Ecto neural progenitor cell (in vitro differentiated cells): Measurements from ENCODE around the gene CARMIL1.

Source experiments
- DNase-seq: peaks from one replicate; pipeline ENCODE4 v3.0.0-alpha.2; 2018; ENCODE audit warnings: low spot score

The CARMIL1 gene

GRCh38 chr6:25336996-25337395 lies 57.8 kb downstream of the CARMIL1 start:
- no peak for DNase-seq

DNA sequence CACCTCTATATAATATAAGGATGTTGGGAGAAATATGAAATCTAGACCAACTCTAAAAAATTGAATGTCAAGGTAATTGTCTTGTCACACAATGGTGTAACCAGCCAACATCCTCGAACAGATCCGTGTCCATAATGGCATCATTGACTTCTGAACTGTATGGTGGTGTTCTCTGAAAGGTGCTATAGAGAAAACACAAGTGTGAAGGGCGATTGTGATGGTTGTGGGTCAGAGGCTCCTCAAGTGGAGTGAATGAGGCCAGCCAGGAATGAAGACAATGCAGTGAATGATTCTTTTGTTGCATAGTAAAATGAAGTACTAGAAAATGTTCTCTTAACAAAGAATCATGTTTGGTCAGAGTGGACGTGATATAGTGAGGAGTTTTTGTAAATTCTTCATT lies 58.3 kb downstream of the CARMIL1 start:
- DNase-seq: no peak

DNA sequence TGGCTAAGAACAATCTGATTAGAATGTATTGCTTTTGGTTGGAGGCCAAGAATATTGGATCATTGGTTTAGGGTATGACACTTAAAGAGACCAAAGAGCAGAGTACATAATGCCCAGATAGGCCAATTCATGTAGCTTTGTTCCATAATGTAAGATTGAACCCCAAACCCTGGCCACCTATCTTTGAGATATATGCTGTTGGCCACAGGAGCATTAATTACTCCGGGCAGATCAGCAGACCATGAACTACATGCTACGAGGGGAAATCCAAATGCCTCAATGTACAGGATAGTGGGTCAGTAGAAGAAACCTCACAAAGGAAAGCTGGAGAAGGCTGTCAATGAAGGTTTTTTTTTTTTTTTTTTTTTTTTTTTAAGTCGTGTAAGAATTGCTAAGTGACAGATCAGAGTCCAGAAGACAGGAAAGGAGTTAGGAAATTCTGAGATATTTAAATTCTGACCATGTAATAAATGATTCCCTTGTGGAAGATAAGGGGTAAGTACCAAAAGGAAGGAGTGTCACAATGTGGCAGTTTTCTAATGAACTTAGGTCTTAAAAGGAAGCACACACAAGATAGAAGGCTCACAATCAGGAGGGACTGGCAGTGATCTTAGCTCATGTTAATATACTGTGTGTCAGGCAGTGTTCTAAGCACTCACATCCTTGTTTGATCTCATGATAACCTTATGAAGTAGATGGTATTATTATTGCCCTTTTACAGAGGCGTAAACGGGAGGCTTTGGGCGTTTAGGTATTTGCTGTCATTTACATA lies 61.4 kb downstream of the CARMIL1 start:
- DNase-seq: no peak

DNA sequence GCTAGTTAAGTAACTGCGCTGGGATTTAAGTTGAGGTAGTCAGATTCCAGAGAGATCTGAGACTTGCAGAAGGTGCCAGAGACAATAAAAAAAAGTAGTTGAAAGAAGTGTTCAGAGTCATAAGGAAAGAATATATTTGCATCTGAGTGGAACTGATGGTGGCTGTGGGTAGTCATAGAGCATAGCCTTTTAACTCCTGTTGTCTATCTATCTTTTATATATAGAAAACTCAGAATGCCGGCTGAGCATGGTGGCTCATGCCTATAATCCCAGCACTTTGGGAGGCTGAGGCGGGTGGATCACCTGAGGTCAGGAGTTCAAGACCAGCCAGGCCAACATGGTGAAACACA lies 62.0 kb downstream of the CARMIL1 start:
- DNase-seq: no peak

- no peak for DNase-seq
Measured at GRCh38 chr6:25341923-25342619, 62.9 kb downstream of the CARMIL1 start.

DNA sequence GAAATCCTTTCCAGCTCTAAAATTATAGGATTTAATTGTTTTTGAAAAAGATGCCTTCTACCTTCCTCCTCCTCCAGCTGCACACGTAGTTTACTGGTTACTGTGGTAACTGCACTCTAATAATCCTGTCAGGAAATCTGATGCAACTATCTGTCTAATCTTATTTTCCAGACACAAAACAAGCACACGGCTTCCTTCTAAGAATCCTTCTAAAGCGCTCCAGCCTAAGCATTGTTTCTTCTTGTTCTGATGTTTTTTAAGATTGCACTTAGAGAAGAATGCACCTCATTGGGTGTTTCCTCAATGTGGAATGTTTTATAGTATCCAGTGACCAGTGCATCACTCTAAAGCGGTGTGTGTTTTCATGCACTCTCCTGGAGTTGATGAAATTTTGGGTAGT lies 63.6 kb downstream of the CARMIL1 start:
- DNase-seq: no peak

- DNase-seq: no peak
Measured at GRCh38 chr6:25343984-25344383, 64.8 kb downstream of the CARMIL1 start.

DNA sequence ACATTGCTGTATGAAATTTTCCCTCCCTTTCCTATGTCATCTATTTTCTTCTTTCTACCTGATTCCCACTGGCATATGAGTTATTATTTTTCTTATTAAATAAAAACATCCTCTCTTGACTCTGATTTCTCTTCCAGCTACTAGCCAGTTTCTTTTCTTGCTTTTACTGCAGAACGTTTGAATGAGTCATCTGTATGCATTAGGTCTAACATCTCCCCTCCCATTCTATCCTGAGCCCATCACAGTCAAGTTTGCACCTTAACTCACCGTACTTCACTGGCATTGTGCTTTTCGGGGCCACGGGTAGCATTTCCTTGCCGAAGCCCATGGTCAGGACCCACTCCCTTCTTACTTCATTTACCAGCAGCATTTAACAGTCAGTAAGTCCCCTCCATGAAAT lies 65.7 kb downstream of the CARMIL1 start:
- DNase-seq: no peak

GRCh38 chr6:25346064-25346463 lies 66.9 kb downstream of the CARMIL1 start:
- DNase-seq: no peak

DNA sequence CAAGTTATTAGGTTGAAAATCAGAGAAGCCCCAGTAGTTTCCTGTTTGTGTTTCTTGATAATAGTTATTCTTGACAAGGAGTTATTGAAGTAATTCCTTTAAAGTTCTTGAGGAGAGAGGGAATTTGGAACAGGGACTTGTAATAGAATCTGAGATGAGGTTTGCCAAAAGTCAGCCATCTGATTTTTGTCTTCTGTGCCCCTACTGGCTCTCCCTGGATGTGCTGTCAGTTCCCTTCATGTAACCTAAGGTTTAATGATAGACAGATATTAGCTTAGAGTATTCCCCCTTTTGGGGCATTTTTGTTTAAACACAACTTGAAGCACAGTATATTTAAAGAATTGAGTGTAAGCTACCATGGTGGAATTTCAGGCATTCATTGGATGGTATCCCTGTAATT lies 71.4 kb downstream of the CARMIL1 start:
- DNase-seq: no peak

DNA sequence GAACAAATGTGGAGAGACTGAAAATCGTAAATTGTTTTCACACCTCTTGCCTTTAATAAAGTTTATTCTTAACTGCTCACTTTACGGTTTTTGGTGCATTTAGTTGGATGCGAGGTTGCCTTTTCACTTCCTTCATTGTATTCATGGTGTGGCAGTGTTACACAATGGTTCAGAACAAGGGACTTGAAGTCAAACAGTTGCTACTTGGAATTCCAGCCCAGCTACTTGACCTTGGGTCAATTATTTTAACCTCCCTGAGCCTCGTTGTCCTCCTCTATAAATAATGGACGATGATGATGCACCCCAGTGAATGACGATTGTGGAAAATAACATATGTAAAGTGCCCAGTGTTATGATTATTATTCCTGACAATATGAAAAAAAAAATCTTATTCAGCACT lies 72.3 kb downstream of the CARMIL1 start:
- DNase-seq: no peak

- no peak for DNase-seq
Measured at GRCh38 chr6:25352285-25352684, 73.1 kb downstream of the CARMIL1 start.

- DNase-seq: no peak
Measured at GRCh38 chr6:25354078-25354932, 75.1 kb downstream of the CARMIL1 start.

DNA sequence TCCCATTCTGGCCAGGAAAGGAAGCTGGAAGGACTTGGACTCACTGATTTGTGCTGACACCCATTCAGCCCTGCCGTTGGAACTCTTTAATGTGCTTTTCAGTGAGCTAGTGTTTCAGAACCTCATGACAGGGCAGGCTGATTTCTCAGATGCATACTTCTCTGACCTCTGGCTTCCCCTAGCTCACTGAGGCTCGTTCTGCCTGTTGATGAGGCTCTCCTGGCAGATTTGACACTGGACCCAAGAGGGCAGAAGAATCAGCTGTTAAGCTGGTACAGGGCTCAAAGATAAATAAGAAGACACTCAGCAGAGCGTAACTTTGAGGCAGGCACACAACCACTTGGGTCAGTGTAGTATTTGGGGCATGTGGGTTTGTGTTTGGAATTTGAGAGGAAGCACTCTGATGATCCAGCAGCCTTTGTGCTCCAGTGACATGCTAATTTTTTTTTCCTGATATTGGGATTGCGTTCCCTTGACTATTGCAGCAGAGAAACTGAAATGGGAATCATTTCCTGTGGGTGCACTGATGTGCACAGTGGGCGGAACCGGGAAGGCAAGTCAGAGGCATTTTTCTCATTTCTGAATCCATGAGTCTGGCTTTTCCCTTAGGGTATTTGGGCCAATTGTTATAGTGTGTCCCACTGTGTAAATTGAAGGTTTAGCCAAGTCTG lies 80.2 kb downstream of the CARMIL1 start:
- no peak for DNase-seq

DNA sequence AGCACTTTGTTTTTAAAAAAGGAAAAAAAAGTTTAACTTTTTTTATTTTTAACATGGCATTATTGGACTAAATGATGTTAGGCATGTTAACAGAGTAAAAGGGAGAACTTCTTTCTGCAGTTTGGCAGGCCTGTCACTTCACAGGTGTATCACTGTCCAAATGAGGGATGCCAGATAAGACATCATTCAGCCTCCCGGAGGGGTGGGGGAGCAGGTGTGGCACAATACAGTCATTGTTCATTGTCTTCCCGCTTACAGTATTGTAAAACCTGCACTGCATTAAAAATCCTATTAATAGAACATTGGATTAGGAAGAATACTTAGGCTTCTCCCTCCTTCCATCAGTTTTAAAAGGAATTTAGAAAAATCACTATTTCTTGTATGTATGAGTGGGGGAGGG lies 80.7 kb downstream of the CARMIL1 start:
- DNase-seq: no peak

GRCh38 chr6:25360621-25361020 lies 81.4 kb downstream of the CARMIL1 start:
- DNase-seq: no peak

DNA sequence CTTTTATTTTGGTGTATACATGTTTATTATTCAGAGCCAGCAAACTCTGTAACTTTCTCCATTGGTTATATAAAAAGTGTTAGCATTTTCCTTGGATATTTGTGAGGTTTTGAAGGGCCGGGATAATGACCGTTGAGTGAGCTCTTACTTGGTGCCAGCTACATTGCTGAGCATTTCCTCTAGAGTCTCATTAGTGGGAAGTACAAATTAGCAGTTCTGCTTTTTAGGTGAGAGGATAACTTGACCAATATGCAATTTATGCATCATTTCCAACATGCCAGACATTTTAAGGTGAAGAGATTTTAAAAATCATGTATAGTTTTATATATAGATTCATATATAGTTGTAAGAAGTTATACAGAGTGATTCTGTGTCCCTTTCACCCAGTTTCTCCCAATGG lies 84.3 kb downstream of the CARMIL1 start:
- DNase-seq: no peak

DNA sequence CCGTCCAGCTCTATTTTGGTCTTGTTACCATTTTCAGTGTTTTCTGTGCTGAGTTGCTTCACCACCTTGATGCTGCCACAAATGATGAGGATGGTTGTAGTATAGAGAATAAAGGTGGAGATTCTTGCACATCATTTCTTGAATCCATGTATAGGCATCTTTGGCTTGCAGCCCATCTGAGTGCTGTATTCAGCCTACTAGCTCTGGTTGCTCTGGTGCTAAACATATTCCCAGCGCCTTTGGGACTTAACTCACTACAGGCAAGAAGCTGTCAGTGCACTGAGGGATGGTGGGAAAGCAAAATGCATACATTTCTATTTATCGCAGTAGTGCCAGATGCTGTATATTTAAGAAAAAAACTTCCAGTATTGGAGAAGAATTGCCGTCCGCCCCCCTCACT lies 86.0 kb downstream of the CARMIL1 start:
- no peak for DNase-seq

DNA sequence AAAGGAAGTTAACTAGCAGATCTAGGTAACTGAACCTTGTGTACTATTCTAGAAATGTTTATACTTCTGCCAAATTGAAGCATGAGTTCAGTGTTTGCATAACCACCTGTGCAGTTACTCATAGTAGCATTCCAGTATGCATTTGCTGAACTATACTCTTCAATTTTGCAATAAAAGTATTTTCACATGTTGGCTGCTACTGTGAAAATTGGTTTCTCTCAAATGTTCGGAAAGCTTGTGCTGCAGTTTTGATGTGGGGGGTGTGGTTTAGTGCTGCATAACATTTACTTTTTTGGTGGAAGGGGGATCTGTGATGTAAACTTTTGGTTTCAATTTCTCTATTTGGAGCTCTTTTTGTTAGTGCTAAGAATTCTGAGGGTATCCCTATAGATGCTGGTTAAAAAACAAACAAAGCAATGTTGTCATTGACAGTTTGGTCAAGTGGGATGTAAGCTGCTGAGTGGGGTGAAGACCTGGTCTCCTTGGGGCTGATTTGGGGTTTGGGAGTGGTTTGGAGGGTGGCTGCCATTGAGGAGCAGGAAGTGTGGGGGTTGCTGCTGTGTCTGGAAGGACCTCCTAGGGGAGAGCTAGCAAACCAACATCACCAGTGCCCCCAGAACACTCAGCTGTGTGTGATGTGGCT lies 87.8 kb downstream of the CARMIL1 start:
- DNase-seq: no peak

- DNase-seq: no peak
Measured at GRCh38 chr6:25369036-25369432, 89.9 kb downstream of the CARMIL1 start.

DNA sequence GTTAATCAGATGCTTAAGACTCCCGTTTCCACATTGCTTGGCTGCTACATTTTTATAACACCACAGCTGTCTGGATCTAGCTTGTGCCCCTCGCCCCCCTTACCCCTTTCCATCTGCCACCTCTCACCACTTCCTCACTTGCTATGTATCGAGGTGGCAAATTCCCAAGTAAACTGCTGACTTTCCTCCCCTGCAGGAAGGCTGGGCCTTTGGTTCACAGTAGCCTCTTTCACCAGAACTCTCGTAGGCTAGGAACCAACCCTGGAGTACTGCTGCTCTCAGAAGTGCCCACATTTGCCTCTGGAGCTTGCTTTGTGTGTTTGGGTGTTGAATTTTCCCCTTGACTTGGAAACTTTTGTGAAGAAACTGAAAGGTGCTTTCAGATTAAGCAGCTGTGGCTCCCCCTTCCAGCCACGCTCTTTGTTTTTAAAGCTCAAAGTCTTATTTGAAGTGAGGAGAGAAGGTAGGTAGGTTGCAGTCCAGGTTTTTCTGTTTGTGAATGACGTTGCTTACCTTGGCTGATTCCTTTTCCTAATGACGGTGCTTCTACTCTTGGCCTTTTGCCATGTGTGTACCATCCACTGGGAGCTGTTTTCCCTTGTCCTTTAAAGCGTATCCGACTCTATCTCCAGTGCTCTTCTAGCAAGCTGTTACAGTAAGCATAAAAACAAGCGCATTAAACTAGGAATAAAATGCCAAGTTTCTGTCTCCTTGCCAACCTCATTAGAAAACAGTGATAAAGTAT lies 90.4 kb downstream of the CARMIL1 start:
- no peak for DNase-seq
